Frontal cortex (tissue), 4 donors: ENCODE measurements around the gene NAB1. TPM values are rescaled to one million over a fixed set of nuclear protein-coding genes. Genes with fewer than 3 reads are reported as not detected.
A peak's percentile ranks its signal among the peaks of the same experiment; 100 is the strongest.

Experiments used
- DNase-seq, 2 donors: peaks; one replicate each; pipeline ENCODE4 v3.0.0; 2012; ENCODE audit warnings: low spot score in 2 of 2
- FAIRE-seq: peaks from 2 replicates; lab custom pipeline; 2012; peaks lifted over from hg19 to GRCh38; lab: Jason Lieb, UNC
- total RNA-seq: library from RNA; depleted of rRNA; stranded (reverse); fragments of >200 nt; gene quantifications from one replicate; pipeline ENCODE4 v1.2.3, GENCODE V29; 2014
- donor health status: control.
- donor health status: control.
- donor health status: control.

NAB1 gene
- total RNA-seq, 1 donor from 2014 or later: 57.5 TPM

DNA sequence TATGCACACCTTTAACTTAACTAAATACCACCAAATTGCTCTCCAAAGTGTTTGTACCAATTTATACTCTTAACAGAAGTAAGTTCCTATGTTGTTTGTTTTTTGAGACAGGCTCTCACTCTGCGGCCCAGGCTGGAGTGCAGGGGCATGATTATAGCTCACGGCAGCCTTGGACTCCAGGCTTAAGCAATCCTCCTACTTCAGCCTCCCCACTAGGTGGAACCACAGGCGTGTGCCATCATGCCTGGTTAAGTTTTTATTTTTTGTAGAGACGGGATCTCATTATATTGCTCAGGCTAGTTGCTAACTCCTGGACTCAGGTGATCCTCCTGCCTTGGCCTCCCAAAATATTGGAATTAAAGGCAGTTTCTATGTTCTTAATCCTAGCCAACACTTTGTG, 13.1 kb upstream of the NAB1 start:
- DNase-seq (no peak), FAIRE-seq (no peak)

DNA sequence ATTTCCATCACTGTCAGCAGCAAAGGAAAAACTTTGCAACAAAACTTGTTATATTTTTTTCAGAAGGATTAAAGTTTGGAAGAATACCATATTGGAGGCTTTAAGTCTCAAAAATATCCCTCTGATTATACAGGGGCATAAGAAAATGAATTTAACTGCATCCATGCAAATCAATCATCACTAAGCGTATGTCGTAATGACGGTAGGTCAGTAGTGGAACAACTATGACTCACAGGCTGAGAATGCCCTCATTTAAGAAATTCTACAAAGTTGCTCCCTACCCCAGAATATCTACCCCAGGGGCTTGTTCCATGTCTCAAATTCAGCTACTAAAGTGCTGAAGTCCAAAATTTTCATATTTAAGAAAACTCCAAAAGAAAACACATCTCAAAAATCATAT, 12.5 kb upstream of the NAB1 start:
- FAIRE-seq: no peak

DNA sequence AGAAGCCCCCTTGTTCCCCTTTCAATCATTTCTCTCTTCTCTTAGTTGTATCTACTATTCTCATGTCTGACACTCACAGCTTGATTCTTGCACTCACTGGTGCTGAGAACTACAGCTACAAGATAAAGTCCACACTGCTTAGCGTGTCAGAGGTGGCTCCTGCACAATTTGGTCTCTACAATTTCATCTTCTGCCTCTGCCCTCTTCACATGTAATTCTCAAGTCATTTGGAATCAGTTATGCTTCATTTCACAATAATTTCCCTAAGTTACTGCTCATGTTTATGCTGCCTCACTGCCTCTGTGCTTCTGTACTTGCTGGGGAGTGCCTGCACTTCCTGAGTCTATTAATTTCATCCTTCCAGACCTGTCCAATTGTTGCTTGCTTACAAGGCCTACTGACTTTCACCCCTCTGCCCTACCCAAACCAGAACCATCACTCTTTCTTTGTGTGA, 11.6 kb upstream of the NAB1 start:
- DNase-seq: no peak
- FAIRE-seq: no peak

More for the DNA sequence above, 12.5 kb upstream of the NAB1 start:
- DNase-seq: no peak

DNA sequence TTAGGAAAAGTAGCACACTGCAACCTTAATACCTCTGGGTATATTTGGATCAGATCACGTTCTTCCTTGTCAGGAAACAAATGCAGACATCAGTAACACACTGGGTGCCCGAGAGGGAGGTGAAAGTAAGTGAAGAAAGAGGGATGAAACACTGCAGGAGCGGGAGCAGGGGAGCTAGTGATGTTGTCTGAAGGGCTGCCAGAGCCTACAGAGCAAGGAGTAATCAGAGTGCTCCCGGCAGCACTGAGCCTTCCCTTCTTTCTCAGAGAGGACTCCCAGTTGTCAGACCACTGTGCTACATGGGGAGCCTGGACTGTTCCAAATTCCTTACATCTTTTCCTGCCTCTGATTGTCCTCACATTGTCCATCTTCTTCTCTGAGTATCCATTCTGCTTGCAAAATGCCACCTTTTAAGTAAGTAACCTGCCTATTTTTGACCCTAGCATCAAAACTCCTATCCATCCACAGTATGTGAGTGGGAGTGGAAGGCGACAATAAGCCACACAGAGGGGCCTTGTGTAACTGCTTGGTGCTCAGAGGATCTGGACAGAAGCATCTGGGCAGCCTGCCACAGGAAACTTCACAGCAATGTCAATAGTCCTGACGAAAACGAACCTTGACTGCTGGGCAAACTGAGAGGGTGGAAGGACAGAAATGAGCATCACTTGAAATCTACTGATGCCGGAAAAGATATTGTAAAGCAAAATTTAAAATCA, 10.8 kb upstream of the NAB1 start:
- no peak for FAIRE-seq
- no peak for DNase-seq

DNA sequence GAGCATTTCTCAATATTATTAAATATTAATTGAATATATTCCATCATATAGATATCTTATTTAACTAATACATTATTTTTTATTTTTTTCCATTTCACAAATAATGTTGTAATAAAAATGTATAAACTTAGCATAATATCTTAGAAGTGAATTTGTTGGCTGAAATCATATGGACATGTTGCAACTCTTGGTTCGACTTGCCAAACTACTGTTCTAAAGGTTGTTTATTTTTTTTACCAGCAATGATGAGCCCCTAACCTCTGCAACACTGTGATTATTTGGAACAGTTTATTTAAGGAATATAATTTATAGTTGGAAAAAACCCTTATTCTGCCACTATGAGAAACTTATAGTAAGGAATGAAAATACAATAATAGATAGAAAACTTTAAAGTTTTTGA, 8.8 kb upstream of the NAB1 start:
- FAIRE-seq (peak; percentile 71), DNase-seq (no peak)

DNA sequence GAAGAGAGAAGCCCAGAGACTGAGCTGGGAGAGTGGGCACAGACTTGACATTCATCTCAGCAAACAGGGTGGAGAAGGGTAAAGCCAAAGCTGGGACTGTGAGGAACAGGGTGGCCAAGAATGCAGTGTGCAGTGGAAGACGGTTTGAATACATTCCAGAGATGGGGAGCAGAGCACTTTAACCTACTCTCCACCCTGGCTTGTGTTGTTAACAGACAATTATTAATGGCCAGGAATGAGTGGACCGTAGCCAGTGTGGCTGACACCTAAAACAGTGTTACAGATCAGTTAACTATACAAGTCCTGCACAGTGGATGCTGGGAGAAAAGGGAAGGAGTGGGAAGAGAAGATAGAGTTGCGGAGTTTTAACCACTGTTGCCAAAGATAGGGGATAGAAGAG, 7.4 kb upstream of the NAB1 start:
- no peak for FAIRE-seq

DNA sequence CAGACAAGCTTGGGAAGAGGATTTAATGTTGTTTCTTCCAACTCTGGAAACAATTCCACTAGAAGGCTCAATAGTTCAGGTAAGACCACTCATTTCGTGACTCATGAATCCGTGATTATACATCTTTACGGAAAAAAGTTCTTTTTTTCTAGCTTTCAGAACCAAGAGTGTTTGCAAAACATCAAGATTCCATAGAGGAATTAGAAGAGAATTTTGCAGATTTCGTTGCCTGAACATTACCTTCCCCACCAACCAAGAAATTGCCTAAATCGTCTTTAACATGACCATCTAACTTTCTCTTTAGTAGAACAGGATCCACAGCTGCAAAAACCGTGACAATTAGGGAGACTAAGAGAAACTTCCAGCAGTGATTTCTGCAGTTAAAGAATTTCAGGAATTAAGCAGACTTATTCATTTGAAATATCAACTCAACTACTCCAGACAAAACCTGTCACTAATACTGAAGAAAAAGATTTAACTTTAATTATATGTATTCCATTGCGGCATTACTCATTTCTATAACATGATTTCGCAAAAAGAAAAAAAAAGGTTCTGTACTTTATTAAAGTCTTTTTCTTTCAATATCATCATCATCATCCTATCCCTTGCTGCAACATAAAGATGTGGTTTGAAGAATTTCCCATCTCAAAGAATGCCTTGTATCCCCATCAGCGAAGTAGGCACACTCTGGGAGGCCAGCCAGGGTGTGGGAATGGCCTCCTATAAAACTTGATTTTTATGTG, 1.9 kb upstream of the NAB1 start:
- DNase-seq: no peak
- no peak for FAIRE-seq

More for the DNA sequence above, 7.4 kb upstream of the NAB1 start:
- no peak for DNase-seq

DNA sequence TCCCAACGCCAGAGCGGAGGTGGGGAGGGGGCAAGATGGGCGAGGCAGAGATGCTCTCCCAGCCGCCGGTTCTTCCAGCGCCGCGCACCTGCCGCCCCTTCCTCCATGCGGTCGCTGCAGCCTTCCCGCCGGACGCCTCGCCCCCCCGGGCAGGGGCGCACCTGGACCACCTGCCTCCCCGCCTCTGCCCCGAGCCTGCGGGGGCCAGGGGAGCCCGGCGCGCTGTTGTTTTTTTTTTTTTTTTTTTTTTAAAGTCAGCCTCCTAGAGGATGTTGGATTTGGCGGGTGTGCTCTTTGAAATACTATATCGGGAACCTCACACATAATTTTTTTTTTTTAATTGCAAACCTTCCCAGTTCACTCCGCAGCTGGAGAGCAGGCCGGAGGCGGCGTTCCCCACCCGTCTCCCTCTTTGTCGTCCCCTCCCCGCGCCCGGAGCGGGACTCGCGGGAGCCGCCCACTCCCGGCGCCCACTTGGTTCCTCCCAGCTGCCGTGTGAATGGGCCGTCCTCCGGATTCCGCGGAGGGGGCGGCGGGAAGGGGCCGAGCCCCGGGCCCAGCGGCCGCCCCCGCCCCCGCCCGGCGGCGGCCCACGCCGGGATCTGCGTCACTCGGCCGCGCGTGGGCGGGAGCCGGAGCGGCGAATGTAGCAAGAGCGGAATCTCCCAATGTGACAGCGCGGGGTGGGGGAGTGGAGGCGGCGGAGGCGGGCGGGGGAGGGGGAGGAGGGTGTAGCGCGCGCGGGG, 421 bp upstream of the NAB1 start:
- DNase-seq (peak; percentile 94 to 99), FAIRE-seq (no peak)

DNA sequence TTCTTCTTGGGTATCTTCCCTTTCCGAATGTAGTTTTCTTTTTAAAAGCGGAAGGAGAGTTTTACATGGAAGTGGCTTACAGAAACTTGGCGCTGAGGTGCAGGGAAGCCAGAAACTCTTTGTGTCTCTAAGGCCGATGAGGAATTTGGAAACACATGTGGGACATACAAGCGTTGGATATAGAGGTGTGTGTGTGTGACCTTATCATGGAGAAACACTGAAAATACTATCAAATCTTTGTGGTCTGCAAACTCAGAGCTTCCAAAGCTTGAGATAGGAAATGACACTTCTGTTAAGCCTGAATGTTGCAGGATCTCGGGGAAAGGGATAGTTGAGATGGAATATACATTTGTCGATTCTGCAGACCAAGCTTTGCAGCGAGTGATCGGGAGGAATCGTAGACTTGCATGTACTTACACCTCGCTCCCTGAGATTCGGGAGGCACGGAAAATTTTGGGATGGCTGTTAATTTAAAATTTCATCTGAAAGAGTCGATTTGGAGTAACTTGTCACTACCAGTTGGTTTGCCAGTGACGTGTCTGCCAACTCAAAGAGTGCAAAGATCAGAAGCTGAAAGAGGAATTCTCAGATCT, 1.0 kb downstream of the NAB1 start:
- FAIRE-seq (no peak), DNase-seq (no peak)

DNA sequence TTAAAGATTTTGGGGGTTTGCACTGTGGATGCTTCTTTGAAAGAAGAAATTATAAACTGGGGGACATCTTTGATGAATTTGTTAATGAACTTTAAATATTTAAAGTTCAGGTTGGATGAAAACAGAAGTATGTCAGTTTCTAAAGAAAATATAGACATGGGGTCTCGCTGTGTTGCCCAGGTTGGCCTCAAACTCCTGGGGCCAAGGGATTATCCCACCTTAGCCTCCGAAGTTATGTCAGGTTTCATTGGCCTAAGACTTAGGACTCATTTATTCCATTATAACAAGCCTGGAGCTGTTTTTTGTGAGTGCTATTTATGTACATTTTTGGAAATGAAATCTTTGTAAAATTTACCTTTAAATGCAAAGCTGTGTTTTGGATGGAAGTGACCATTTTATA, 2.5 kb downstream of the NAB1 start:
- FAIRE-seq (no peak), DNase-seq (no peak)

DNA sequence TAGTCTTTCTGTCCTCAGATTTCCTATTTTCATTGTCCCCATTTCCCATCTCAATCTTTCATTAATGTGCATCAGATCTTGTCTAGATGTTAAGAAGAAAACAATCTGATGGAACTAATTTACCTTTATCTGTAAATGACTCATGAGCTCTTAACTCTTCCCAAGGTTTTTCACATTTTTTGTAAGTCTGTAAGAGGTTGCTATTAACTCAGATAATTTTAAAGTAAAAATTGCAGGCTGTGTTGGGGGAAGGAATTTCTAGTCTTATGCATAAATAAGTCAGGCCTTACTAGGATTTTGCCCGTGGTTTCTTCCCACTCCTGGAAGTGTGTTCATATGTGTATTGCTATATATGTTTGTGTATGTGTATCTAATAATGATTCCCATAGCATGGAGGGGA, 4.3 kb downstream of the NAB1 start:
- DNase-seq: no peak
- FAIRE-seq: no peak

DNA sequence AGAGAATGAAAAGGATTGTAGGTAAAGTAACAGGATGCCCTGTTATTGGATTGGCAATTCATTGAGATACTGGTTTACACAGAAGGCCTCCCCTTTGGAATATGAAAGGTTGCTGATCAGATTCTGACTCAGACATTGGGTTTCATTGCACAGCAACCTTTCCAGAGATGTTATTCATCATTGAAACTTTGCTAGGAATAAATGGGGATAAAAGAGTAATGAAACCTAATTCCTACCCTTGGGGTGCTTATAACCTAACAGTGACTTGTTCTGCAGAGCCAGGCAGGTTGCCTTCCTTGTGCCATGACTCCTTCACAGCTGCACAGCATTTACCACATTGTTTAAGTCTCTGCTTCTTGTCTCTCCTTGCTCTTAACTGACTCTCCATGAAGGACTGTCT, 5.0 kb downstream of the NAB1 start:
- DNase-seq: no peak
- FAIRE-seq: no peak

DNA sequence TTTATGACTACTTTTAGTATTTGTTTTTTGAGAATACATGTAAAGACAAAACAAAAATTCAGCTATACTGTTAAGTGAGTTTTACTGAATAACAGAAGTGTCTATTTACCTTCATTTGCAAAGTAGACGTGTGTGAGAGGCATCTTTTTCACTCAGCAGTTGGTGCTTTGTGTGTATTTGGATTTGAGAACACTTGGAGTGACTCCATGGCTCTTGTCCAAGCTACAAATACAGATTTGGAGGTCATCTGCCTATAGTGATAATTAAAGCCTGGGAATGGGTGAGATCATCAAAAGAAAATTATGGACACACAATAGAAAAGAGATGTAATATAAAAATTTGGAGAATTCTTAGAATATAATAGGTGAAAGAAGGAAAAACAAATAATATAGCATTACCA, 6.2 kb downstream of the NAB1 start:
- no peak for FAIRE-seq
- no peak for DNase-seq

DNA sequence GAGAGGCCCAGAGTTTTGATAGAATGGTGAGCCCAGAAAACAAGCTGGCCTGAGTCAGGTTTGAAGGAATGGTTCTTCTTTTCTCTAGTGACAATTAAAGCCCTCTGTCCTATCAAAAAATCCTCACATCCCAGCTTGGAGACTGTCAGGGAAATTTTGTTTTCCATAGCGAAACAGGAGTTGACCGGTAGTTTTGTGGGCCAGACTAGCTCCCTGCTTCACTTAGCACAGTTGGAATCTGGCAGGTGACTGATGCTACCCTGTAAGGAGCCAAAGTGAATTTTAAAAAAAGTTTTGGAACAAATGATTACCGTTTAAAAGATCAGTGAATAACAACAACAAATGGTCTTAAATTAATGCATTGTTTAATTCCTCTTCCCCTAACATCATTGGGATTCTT, 6.7 kb downstream of the NAB1 start:
- FAIRE-seq: no peak
- no peak for DNase-seq

DNA sequence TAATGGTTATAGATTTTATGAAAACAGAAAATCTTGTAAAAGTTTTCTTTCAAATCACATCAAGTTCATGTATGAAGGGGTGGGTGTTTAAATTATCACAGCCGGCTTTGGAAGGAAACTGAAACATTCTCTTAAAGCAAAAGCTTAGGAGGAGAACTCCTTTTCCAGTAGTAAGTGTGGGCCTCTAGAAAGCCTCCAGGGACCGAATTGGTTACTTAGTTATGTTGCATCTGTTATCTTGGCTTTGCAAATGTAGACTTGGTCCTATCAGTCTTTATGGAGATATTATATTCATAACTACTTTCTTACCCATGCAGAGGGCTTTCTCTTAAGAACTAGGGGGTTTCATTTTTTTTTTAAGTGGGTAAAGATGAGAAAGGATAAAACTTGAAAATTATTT, 7.4 kb downstream of the NAB1 start:
- FAIRE-seq: no peak
- no peak for DNase-seq

DNA sequence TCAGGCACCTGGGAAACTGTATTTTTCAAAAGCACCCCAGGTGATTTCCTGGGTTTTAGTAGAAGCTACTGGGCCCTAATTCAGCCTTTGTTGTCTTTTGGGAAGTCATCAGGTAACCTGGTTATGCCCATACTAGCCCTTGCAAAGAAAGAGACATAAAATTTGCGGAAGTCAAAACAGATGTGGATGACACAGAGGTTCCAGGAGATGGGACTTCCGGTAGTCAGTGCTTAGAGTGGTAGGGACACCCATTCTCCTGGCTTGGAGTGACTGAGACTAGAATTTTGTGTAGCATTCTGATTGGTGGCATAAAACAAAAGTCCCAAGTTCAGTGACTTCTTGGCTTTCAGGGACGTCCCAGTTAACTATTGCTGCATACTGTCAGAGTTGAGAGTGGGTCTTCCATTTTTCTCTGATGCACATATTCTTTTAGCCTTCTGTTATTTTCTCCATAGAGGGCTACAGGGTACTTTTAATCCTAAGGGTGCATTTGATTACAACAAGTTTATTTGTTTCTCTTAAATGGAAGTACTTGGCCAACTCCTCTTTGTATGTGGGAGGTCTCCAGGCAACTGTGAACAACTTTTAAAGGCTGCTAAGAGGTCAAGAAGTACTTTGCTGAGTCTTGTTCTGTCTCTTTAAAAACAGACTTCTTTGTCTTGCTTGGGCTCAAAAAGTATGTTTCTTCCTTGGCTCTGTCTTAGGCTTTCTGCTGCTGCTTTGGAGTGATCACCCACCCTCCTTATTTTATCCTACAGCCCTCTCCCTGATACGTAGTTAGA, 8.8 kb downstream of the NAB1 start:
- no peak for FAIRE-seq
- DNase-seq: no peak

DNA sequence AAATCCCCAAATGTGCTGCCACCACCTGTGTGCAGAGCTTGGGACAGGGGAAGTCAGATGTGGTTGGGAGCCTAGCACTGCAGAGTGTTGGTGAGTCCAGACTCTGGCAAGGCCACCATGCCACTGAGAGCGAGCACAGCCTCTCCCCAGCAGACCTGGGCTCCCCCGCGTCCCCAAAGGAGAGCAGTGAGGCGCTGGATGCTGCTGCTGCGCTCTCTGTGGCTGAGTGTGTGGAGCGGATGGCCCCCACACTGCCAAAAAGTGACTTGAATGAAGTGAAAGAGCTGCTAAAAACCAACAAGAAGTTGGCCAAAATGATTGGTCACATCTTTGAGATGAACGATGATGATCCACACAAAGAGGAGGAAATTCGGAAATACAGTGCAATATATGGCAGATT, 10.7 kb downstream of the NAB1 start:
- no peak for DNase-seq
- no peak for FAIRE-seq

DNA sequence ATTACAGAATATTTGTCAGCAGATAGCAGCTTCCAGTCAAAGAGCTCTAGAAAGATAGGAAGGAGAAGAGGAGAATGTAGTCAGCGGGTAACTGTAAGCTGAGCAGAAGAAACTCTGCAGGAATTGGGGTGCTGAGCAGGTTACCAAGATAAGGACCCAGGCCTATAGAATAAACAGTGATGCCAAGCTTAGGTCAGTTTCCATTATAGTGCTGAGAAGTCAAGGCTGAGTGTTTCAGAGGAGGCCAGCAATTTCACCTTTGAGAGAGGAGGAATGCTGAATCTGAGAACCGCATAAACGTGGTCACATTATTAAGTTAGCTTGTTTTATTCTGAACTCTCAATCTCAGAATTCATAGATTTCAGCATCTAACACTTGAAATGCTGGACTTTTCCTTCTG, 13.9 kb downstream of the NAB1 start:
- no peak for DNase-seq
- no peak for FAIRE-seq

DNA sequence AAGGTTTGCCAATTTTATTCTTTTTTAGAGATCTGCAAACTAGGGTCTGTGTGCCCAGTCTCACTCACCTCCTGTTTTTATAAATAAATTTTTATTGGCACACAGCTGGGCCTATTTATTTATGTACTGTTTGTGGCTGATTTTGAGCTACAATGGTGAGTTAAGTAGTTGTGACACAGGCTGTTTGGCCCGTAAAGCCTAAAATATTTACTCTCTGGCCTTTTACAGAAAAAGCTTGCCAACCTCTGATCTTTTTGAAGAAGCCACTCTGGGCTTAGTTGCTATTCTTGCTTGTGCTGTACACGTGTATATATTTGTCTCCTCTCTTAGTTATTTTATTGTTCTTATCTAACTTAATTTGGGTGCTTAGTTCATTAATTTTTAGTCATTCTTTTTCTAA, 14.5 kb downstream of the NAB1 start:
- DNase-seq: no peak
- no peak for FAIRE-seq

DNA sequence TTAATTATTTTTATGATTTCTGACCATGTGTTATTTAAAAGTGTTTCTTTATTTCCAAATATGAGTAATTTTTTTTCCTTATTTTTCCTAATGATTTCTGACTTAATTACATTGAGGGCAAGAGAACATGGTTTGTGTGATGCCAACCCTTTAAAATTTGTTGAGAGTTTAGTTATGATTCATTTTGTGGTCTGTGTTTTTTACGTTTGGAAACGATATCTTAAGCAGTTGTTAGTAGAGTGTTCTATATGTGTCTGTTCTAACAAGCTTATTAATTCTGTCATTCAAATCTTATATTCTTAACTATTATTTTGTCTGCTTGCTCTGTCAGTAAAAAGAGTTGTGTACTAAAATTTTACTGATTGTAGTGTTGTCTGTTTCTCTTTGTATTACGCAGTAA, 15.0 kb downstream of the NAB1 start:
- DNase-seq: no peak
- FAIRE-seq: no peak
